C4-2B (cell line): ENCODE data around the gene CHCHD6.

Experiments
- ZFX ChIP-seq: fragments of 450-650 bp; IDR thresholded peaks from 2 replicates; pipeline ENCODE4 v1.6.1; 2017
- TF ChIP-seq, protein P1 (sequence below): fragments of 450-650 bp; conservative IDR thresholded peaks from 2 replicates; pipeline ENCODE4 v1.5.1; 2017; ENCODE audit warnings: mild to moderate bottlenecking

DNA sequence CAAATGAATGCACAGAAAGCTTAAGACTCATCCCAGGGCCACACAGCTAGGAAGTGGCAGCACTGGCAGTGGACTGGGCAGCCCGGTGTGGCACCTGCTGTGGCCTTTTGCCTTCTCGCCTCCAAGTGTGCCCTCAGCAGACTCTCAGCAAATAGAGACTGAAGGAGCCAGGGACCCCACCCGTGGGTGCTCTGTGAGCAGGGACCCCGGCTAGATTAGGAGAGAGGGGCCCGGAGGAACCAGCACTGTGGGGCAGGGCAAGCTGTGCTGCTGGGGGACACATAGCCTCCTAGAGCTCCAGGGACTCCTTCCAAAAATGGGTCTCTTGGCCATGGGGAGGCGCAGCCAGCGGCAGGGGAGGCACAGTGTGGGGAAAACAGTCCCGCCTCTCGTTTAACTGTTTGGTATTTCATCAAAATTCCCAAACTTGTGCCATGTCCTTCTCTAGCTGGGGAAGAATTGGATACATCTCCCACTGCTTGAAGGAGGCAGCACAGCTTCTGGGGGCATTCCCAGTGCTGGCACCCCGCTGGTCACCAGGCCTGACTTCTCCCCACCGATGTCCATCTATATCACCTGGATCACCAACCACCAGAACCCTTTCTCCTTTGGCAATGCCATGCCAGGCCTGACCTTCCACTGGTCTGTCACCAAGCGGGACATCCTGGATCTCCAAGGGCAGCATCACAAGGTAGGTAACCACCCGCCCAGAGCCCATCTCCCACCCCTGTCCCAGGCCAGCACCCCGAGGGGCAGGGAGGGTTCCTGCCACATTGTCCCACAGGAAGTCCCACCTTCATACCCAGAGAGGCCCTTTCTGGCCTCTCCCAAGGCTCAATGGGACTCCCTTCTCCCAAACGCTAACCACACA lies 37.1 kb upstream of the CHCHD6 start:
- TF ChIP-seq, protein P1, sequence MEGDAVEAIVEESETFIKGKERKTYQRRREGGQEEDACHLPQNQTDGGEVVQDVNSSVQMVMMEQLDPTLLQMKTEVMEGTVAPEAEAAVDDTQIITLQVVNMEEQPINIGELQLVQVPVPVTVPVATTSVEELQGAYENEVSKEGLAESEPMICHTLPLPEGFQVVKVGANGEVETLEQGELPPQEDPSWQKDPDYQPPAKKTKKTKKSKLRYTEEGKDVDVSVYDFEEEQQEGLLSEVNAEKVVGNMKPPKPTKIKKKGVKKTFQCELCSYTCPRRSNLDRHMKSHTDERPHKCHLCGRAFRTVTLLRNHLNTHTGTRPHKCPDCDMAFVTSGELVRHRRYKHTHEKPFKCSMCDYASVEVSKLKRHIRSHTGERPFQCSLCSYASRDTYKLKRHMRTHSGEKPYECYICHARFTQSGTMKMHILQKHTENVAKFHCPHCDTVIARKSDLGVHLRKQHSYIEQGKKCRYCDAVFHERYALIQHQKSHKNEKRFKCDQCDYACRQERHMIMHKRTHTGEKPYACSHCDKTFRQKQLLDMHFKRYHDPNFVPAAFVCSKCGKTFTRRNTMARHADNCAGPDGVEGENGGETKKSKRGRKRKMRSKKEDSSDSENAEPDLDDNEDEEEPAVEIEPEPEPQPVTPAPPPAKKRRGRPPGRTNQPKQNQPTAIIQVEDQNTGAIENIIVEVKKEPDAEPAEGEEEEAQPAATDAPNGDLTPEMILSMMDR = no peak
- no peak for TF ChIP-seq ZFX
